Measurements from ENCODE around the gene RAB17.

- TF ChIP-seq REST (IDR thresholded peaks at IDR 0.05; ENCODE audit: insufficient read depth in 1 of 2, low read depth in 2 of 2, low read length in 2 of 2) (no peak), TAF1 (IDR thresholded peaks at IDR 0.05; ENCODE audit: borderline replicate concordance, insufficient read depth, low read length) (no peak), POLR2AphosphoS5 (IDR thresholded peaks at IDR 0.05; ENCODE audit: low read depth, low read length) (no peak)
These were observed 39.2 kb upstream of the RAB17 start for GRCh38 chr2:237629739-237630138.
